ENCODE data around the gene SDR42E1. TPM values are rescaled to one million over a fixed set of nuclear protein-coding genes. Genes with fewer than 3 reads are reported as not detected.

SDR42E1 gene
- 10 to 100 TPM in 1 of 2 donors, 1 to 10 TPM in 1; 6.1 to 12.6 TPM for total RNA-seq

GRCh38 chr16:82011199-82011641, at the start of gene SDR42E1:
Gene SDR42E1, minus strand, starts transcription at chr16:82011470. Its CDS starts 10,612 bp downstream, at chr16:82000858.
- peaks cover 10% of the 10 kb centered on the region for H3K9me3 Mint-ChIP-seq
- peaks cover 18 to 20% of the 10 kb centered on the region in 2 donors for H3K4me1 Mint-ChIP-seq (ENCODE audit: low read depth in 2 of 2)
- peaks cover 12 to 17% of the 10 kb centered on the region in 2 donors for H3K27me3 Mint-ChIP-seq
- ATAC-seq: peak; percentile 86 to 88
- peak within 1 kb of the TSS; percentile 93 for H3K4me3 Mint-ChIP-seq
- DNase-seq (ENCODE audit: low spot score): peak; percentile 74
- peak within 1 kb of the TSS; percentile 75 to 95 for H3K27ac Mint-ChIP-seq
- H3K36me3 Mint-ChIP-seq: peaks cover 18% of the 10 kb centered on the region

- ATAC-seq (no peak), DNase-seq (ENCODE audit: low spot score) (no peak)
- no peak overlapping the region for H3K4me3 Mint-ChIP-seq
- H3K36me3 Mint-ChIP-seq: no peaks in the 10 kb centered on the region
- H3K9me3 Mint-ChIP-seq: no peaks in the 10 kb centered on the region
- peaks cover 28 to 38% of the 10 kb centered on the region in 2 donors for H3K27me3 Mint-ChIP-seq
- no peak overlapping the region for H3K27ac Mint-ChIP-seq
- peaks cover 0 to 3% of the 10 kb centered on the region in 2 donors for H3K4me1 Mint-ChIP-seq (ENCODE audit: low read depth in 2 of 2)
These were observed 48.7 kb upstream of the SDR42E1 start for GRCh38 chr16:82059983-82060421.

GRCh38 chr16:82059161-82059982, 48.1 kb upstream of the SDR42E1 start:
- H3K4me3 Mint-ChIP-seq: no peak overlapping the region
- H3K9me3 Mint-ChIP-seq: no peaks in the 10 kb centered on the region
- ATAC-seq: no peak
- H3K27ac Mint-ChIP-seq: no peak overlapping the region
- no peak for DNase-seq (ENCODE audit: low spot score)
- H3K36me3 Mint-ChIP-seq: no peaks in the 10 kb centered on the region
- H3K4me1 Mint-ChIP-seq (ENCODE audit: low read depth in 2 of 2): peaks cover 0 to 3% of the 10 kb centered on the region in 2 donors
- peaks cover 28 to 43% of the 10 kb centered on the region in 2 donors for H3K27me3 Mint-ChIP-seq

GRCh38 chr16:82056550-82056896, 45.3 kb upstream of the SDR42E1 start:
- DNase-seq (ENCODE audit: low spot score) (no peak), ATAC-seq (no peak)
- no peaks in the 10 kb centered on the region for H3K9me3 Mint-ChIP-seq

GRCh38 chr16:82055728-82056549, 44.7 kb upstream of the SDR42E1 start:
- DNase-seq (ENCODE audit: low spot score) (no peak), ATAC-seq (no peak)
- peaks cover 0 to 3% of the 10 kb centered on the region in 2 donors for H3K4me1 Mint-ChIP-seq (ENCODE audit: low read depth in 2 of 2)
- H3K36me3 Mint-ChIP-seq: no peaks in the 10 kb centered on the region
- H3K9me3 Mint-ChIP-seq: no peaks in the 10 kb centered on the region
- peaks cover 30 to 31% of the 10 kb centered on the region in 2 donors for H3K27me3 Mint-ChIP-seq
- H3K4me3 Mint-ChIP-seq: no peak overlapping the region
- H3K27ac Mint-ChIP-seq: no peak overlapping the region

More at GRCh38 chr16:82056550-82056896, 45.3 kb upstream of the SDR42E1 start:
- Mint-ChIP-seq H3K4me1 (ENCODE audit: low read depth in 2 of 2) (peaks cover 0 to 3% of the 10 kb centered on the region in 2 donors), H3K27me3 (peaks cover 28 to 31% of the 10 kb centered on the region in 2 donors), H3K4me3 (no peak overlapping the region), H3K36me3 (no peaks in the 10 kb centered on the region), H3K27ac (no peak overlapping the region)

- Mint-ChIP-seq H3K27me3 (peaks cover 30 to 33% of the 10 kb centered on the region in 2 donors), H3K9me3 (no peaks in the 10 kb centered on the region), H3K27ac (no peak overlapping the region), H3K36me3 (no peaks in the 10 kb centered on the region), H3K4me3 (no peak overlapping the region), H3K4me1 (ENCODE audit: low read depth in 2 of 2) (peaks cover 0 to 3% of the 10 kb centered on the region in 2 donors)
- ATAC-seq (no peak), DNase-seq (ENCODE audit: low spot score) (no peak)
These were observed 43.8 kb upstream of the SDR42E1 start for GRCh38 chr16:82055117-82055516.

GRCh38 chr16:82051656-82052055, 40.4 kb upstream of the SDR42E1 start:
- Mint-ChIP-seq H3K4me3 (no peak overlapping the region), H3K4me1 (ENCODE audit: low read depth in 2 of 2) (peaks cover 0 to 3% of the 10 kb centered on the region in 2 donors), H3K9me3 (no peaks in the 10 kb centered on the region), H3K27me3 (peaks cover 41 to 49% of the 10 kb centered on the region in 2 donors), H3K27ac (no peak overlapping the region), H3K36me3 (no peaks in the 10 kb centered on the region)
- no peak for ATAC-seq
- DNase-seq (ENCODE audit: low spot score): no peak

GRCh38 chr16:82050909-82051357, 39.7 kb upstream of the SDR42E1 start:
- H3K9me3 Mint-ChIP-seq: no peaks in the 10 kb centered on the region
- no peak for DNase-seq (ENCODE audit: low spot score)
- peaks cover 38 to 44% of the 10 kb centered on the region in 2 donors for H3K27me3 Mint-ChIP-seq
- H3K4me3 Mint-ChIP-seq: no peak overlapping the region
- peaks cover 0 to 3% of the 10 kb centered on the region in 2 donors for H3K4me1 Mint-ChIP-seq (ENCODE audit: low read depth in 2 of 2)
- ATAC-seq: no peak
- no peaks in the 10 kb centered on the region for H3K36me3 Mint-ChIP-seq
- H3K27ac Mint-ChIP-seq: no peak overlapping the region

GRCh38 chr16:82050506-82050905, 39.2 kb upstream of the SDR42E1 start:
- DNase-seq (ENCODE audit: low spot score) (no peak), ATAC-seq (no peak)
- Mint-ChIP-seq H3K27me3 (peaks cover 36 to 39% of the 10 kb centered on the region in 2 donors), H3K9me3 (no peaks in the 10 kb centered on the region), H3K27ac (no peak overlapping the region), H3K4me3 (no peak overlapping the region), H3K36me3 (no peaks in the 10 kb centered on the region), H3K4me1 (ENCODE audit: low read depth in 2 of 2) (peaks cover 0 to under 1% of the 10 kb centered on the region in 2 donors)

- Mint-ChIP-seq H3K36me3 (no peaks in the 10 kb centered on the region), H3K27me3 (peaks cover 30 to 32% of the 10 kb centered on the region in 2 donors), H3K4me1 (ENCODE audit: low read depth in 2 of 2) (no peaks in the 10 kb centered on the region), H3K4me3 (no peak overlapping the region), H3K27ac (no peak overlapping the region), H3K9me3 (no peaks in the 10 kb centered on the region)
- no peak for DNase-seq (ENCODE audit: low spot score)
- ATAC-seq: no peak
These were observed 38.2 kb upstream of the SDR42E1 start for GRCh38 chr16:82049484-82049883.

GRCh38 chr16:82047787-82048186, 36.5 kb upstream of the SDR42E1 start:
- Mint-ChIP-seq H3K27ac (no peak overlapping the region), H3K4me1 (ENCODE audit: low read depth in 2 of 2) (no peaks in the 10 kb centered on the region), H3K4me3 (no peak overlapping the region), H3K36me3 (no peaks in the 10 kb centered on the region), H3K27me3 (peaks cover 26 to 30% of the 10 kb centered on the region in 2 donors), H3K9me3 (no peaks in the 10 kb centered on the region)
- ATAC-seq (no peak), DNase-seq (ENCODE audit: low spot score) (no peak)

GRCh38 chr16:82047374-82047773, 36.1 kb upstream of the SDR42E1 start:
- no peak for DNase-seq (ENCODE audit: low spot score)
- no peaks in the 10 kb centered on the region for H3K36me3 Mint-ChIP-seq
- H3K4me1 Mint-ChIP-seq (ENCODE audit: low read depth in 2 of 2): no peaks in the 10 kb centered on the region
- H3K27ac Mint-ChIP-seq: no peak overlapping the region
- H3K9me3 Mint-ChIP-seq: no peaks in the 10 kb centered on the region
- peaks cover 26 to 30% of the 10 kb centered on the region in 2 donors for H3K27me3 Mint-ChIP-seq
- ATAC-seq: no peak
- no peak overlapping the region for H3K4me3 Mint-ChIP-seq

- Mint-ChIP-seq H3K4me1 (ENCODE audit: low read depth in 2 of 2) (no peaks in the 10 kb centered on the region), H3K27ac (no peak overlapping the region), H3K4me3 (no peak overlapping the region), H3K36me3 (no peaks in the 10 kb centered on the region), H3K27me3 (peaks cover 26 to 30% of the 10 kb centered on the region in 2 donors), H3K9me3 (no peaks in the 10 kb centered on the region)
- no peak for ATAC-seq
- DNase-seq (ENCODE audit: low spot score): no peak
These were observed 35.7 kb upstream of the SDR42E1 start for GRCh38 chr16:82046941-82047340.

Measured in natural killer cell treated with Interleukin-12 subunit alpha and Interleukin-12 subunit beta and Interleukin-15 and Interleukin-18, amount 100 ng/mL, for 72 hours (primary cell).